GM18907 (cell line): ENCODE results near the gene EQTN.

Experiments
- ATAC-seq: cut with Tn5 transposase; IDR thresholded peaks from one replicate; pipeline ENCODE4 v1.9.1; 2021; ENCODE audit warnings: mild to moderate bottlenecking, moderate library complexity; ENCODE audit not compliant: unreplicated experiment

Gene EQTN

DNA sequence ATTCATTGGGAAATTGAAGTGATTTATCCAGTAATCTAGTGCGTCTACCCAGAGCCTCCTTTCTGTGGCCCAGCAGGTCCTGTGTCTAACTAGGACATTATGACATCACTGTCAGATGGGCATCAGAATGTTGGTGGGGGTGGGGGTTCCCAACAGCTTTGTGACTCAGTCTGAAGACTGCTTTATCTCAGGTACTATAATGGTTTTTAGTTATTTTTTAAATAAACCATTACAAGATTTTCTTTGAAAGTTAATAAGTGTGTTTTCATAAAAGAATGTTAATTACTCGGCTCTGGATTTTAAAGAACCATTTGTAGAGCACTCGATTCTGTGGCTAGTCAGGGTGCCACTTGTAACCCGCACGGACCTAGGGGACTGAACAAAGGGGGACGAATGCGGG, at the start of gene EQTN:
Gene EQTN, minus strand, starts transcription at position 101 of the 400 bp plus-strand sequence. Its CDS starts 95 bp downstream, at position 6.
- ATAC-seq, result no peak

DNA sequence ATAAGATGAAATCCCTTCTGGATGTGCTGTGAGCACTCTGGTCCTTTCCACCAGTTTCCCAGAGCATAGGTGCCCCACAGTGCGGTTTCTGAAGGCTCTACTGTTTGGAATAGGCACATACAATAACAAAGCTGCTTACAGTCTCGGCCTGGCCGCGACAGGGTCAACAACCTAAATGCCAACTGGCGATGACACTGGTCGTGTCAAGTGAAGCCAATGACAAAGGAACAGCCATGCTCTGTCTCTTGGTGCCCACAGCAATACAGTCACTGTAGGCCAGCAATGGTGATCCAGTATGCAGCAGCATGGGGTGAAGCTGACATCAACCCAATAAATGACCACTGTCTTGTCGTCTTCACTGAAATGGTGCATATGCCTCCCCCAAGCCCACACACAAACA, 47.8 kb upstream of the EQTN start:
- ATAC-seq, result no peak

DNA sequence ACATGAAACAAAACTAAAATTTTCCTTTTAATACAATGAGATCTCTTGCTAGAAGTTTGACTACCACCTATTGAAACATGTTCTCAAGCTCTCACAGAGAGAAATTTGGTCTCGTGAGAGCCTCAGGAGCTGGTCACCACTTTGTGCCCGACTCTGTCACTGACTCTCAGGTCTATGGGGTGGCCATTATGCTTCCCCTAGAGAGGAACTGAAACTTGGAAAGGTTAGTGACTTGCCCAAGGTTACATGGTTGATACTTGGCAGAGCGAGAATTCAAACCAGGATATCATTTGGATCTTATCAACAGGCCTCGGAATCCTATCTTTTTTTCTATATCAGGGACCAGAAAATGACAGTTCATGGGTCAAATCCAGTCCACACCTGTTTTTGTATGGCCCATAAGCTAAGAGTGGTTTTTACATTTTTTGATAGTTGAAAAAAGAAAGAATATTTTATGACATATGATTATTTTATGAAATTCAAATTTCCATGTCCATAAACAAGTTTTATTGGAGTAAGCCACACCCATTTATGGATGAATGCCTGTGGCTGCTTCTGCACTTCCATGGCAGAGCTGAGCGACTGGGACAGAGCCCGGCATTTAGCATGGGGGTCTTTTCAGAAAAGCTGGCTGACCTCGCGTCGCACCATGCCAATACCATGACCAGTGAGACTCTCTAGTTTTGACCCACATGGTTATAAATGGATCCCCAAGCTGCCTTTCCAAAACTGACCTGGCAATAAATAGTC, 44.8 kb upstream of the EQTN start:
- no peak for ATAC-seq

DNA sequence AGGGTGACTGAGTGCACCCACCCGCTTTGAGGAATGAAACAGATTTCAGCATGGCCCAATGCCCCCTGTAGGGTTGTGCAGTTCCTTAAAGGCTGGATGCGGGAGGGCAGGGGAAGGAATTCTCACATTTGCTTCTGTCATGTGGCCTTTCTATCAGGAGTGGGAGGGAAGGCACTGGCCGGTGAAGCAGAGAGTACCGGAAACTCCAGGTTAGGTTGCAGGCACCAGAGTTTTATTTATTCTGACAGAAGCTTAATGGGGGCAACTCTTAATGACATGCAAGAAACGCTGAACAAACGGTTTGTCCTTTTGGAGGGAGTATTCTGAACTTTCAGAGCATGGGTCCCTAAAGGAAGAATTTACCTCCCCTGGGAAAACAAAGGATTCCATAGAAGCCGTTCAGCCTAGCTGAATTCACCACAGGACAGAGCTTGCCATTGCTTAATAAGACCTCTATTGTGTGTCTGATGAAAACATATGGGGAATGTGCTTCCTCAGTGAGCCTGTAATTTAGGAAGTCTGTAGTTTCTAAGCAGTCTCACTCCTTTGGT, 44.1 kb upstream of the EQTN start:
- no peak for ATAC-seq

DNA sequence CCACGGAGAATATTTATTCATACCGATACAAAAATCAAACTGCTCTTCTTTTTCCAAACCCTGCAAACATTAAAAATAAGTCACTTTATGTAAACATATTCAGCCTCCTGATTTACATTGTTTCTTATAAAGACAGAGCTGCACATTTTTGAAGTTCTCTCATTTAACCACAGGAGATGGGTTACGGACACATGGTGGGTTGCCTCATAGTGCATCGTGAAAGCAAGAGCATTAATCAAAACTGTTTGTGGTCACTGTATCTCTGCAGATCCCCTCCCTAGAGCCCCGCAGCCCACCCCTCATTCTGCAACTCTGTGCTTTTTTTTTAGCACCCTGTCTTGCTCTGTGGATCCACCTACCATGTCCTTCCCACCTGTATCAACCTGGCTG, 43.3 kb upstream of the EQTN start:
- ATAC-seq, result no peak

DNA sequence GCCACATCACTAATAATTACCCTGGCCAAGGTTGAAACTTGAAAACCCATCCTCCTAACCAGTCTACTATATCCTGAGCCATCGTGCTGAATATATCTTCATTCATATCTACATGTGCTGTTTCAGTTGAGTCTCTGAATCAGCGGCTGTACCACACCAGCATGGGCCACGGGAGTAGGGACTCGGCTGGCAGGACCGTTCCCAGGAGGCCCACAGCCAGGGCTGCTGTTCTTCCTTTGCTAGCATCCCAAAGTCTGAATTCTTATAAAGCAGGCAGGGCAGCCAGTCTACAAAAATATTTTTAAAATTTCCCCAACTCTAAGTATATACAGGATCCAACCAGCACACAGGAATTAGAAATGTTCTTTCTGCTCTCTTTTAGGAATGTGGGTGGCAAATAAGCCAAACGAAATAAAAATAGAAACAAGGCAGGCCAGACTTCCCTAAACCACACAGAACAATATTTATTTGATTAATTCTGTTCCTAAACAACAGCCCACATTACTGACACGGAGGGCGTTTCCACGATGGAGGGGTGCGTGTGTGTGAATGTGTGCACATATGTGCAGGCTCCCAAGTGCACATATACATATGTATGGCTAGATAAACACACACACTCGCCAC, 42.8 kb upstream of the EQTN start:
- no peak for ATAC-seq

DNA sequence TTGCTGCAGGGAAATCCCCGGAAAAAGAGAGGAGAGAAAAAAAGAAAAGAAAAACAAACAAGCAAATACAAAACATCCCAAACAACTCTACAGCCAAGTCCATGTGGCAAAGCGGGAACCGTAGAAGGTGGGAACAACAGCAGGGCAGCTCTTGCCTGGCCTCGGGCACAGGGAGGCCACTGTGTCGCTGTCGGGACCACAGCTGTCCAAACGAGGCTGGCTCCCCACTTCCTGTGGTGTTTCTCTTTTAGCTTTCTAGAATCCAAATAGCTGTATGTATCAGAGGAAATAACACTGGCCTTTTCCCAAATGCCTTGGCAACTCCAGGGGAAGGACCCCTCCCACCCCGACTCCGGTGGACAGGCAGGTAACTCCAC, 41.6 kb upstream of the EQTN start:
- no peak for ATAC-seq

DNA sequence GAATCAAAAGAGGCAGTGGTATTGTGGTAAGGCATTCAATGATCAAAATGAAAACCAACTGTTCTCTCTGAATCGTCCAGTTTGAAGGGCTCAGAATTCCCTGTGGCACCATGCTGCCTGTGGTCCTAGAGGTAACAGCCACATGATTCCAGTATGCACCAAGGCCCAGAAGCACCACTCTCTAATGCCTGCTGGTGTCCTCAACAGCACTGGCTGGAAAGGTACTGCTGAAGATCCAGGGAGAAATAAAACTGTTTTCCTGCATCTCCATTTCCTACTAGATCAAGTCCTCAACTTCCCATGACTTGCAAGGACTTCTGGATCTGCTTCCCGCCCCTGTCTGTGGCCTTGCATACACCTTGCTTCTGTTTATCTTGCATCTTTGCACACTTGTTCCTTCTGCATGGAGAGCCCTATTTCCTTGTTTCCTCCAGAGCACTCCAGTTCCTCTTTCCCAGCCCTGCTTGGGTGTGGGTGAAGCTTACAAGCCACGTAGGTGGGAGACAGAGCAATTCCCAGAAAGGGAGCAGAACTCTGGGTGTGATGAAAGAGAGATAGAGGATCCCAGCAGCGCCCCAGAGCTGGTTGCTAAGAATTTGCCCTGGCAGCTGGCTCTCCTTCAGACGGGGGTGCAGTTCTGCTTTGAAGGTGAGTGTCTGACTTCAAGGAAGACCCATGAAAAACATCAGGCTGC, 41.0 kb upstream of the EQTN start:
- ATAC-seq, result no peak

DNA sequence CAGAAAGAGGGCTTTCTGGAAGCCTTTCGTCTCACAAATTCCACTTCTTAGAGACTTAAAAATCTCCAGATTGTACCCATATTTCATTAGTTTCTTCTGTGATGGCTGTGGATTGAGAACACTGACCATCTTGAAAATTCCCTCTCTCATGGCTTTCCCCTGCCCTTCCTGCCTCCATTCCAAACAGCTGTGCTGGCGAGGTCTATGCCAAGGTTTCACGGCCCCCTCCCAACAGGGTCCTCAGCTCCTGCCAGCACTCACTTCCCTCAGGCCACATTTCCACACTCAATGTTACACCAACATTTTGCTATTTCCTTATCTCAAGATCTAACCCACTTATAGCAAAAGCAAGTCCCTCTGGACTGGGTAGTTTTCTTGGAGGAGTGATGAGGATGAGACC, 40.3 kb upstream of the EQTN start:
- ATAC-seq, result no peak

DNA sequence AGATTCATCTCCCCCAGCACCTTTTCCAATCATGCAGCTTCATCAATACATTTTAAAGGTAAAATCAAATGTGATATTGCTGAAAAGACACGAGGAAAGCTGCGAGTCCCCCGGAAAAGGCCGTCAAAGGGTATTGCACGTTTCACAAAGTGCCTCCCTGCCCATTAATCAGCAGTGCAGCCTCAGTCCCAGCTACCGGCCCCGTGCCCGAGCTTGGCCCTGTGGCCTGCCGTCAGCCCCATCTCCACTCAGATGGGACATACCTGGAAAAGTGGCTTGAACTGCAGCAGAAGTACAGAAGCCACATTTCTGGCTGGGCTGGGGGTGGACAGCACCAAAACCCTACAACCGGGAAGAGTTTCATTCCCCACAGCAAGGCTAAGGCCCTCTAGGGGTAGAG, 39.9 kb upstream of the EQTN start:
- no peak for ATAC-seq

DNA sequence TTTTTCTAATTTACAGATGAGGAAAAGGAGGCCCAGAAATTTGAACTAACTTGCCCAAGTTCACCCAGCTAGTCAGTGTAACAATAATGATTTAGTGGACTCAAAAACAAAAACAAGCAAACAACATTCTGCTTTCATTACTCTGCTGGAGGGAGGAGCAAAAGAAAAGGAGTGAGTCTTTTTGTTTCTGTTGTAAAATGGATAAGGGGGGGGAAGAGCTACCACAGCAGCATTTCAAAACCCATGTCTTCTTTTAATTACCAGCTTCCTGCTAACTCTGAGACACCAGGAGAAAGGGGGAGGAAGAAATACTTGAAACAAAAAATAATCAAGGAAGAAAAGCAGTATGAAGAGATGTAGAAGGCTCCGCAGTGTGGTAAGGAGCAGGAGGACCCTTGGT, 39.2 kb upstream of the EQTN start:
- no peak for ATAC-seq

DNA sequence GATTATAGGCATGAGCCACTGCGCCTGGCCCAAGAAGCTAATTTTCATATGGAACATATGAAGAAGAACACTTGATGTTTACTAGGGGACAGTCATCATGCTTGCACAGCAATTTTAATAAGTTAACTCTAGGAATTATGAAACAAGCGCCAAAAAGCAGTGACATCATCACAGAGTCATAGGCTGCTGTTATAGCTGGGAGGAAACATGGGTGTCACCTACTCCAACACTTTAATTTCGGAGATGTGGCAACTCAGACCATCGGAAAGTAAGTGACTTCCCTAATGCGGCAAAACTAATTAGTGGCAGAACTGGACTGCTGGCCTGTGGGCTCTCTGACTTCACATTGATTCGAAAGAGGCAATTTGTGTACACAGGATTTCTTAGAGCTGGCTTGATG, 38.1 kb upstream of the EQTN start:
- ATAC-seq, result no peak

DNA sequence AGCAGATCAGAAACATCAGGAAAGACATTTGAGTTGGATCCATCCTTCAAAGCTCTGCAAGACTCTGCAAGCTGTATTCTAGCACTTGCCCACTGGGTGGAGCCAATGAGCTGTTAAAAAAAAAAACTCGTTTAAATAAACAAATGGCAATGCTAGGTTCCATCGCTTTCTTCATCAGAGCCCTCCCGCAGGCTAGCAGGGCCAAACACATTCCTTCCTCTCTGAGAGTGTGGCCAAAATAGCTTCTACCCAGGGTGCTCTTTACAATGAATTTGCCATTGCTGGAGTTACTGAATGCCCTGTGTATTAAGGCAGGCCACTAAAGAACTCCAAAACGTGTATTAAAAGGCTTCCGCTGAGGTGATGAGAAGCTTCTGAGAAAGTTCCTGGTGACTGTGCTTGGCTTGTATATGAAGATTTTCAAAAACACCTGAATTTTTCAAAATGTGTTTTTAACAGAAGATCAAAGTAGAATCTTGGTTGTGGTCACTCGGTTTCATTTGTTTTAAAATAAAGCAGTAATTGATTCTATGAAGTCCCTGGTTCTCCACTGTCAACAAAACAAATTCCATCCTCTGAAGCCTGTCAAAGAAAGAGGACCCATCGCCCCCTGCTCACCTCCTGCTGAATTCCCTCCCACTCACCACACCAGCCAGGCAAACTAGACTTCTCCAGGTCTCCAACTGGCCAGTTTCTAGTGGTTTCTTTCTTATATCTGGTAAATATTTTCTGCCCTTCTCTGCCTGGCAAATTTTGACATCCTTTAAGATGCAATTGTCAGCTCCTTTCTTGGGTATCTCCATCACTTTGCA, 36.5 kb upstream of the EQTN start:
- ATAC-seq, result peak; percentile 88

DNA sequence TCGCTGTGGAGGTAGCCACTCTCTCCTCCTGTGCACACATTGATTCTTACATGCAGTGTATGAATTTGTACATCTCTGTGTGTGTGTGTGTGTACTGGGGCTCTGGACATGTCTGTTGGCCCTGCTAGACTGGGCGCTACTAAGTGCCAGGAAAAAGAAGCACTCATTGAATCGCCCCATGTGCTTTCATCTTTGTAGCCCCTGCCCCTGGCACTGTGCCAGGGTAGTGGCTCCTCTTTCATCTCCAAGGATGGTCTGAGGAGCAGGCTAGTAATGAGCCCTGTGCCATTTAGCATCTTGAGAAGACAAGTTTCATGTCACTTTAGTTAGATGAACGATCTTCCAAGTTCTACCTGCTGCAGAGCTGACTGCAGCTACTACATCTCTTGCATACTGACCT, 34.4 kb upstream of the EQTN start:
- ATAC-seq, result no peak

DNA sequence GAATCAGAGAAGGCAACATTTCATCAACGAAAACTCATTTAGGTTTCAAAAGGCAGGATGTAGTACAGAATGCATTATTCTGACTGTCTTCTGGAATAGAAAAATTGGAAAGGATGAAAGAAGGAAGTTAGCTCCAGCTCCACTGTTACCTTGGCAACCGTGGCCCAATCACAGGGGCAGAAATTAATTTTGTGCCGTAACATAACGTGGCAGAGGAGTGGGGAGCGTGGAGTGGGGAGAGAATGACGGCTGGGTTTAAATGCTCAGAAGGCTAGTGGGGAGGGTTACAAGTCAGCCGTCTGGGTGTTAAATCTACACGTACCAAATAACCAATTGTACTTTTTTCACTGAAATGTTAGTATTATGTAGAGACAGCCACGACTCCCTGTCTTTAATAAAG, 32.3 kb upstream of the EQTN start:
- no peak for ATAC-seq

DNA sequence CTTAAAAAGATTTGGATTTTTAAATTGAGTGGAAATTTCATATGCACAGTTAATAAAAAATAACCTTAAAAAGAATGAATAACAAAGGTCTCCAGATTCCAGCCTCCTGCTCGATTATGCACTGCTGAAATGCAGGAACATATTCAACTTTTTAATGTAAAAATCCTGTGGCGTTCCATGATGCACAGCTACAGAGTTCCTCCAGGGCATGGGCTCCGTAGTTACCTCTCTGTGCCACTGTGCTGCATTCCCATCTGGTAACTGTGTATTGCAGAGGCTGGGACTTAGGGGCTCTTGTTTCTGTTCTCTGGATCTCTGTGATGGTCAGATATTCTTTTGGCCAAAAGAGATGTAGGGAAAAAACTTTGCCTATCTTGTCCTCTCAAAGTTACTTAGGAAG, 31.5 kb upstream of the EQTN start:
- ATAC-seq, result no peak

DNA sequence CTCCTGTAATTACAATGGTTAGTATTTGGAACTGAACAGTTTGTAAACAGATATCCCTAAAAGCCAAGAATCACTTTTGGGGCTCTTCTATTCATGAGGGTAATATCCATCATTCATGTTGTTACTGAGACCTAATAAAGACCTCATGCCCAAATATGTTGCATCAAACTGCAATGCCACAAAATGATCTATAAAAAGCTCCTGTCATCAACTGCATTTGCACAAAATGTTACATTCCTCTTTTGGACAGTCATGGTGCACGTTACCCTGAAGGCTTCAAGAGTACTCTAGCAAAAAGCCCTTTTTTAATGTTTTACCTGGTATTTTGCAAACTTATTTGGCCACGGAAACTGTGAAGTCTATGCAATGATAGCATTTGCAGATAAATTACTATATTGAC, 14.2 kb upstream of the EQTN start:
- ATAC-seq, result no peak

DNA sequence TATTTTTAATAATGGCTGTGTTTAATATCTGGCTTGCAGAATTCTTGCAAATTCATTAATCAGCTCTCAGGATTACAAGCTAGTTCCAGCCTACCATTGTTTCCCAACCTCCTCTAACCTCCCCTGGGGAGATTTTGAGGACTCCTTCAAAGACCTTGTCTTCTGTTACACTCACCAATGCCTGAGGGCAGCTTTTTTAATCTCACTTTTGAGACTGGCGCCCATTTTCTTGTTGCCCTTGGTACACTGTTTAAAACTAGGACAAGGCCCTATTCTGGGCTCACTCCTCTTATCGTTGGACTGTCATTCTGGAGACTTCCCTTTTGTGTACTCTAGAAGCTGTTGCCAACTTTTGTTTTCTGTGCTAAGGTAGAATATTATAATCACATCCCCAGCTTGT, 13.6 kb upstream of the EQTN start:
- no peak for ATAC-seq

DNA sequence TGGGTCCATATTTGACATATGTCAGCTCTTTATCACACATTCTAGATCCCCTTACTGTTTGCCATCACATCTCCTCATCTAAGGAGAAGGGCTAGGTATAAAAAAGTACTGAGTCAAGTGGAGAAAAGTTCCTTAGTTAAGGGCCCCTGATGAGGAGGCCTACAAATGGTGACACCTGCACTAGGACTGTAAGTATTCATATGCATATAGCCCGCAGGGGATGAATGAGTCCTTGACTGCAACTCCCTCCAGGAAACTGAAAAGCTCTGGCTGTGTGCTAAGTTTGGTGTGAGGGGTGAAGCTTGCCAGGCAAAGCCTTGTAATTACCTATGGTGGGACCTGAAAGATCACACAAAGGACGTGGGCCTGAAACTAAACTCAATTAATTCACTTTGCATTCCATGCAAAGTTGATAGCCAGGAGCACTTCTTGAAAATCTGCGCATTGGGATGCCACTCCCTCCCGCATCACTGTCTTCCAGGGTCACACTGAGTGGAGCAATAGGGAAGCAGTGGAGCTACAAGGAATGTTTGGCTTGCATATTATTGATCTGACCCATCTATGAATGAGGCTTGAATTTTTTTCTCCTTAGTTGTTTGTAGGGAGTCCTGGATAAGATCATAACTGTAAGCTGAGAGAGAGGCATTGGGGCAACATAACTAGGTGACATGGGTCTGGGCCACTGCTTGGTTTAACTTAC, 11.9 kb upstream of the EQTN start:
- ATAC-seq, result no peak

DNA sequence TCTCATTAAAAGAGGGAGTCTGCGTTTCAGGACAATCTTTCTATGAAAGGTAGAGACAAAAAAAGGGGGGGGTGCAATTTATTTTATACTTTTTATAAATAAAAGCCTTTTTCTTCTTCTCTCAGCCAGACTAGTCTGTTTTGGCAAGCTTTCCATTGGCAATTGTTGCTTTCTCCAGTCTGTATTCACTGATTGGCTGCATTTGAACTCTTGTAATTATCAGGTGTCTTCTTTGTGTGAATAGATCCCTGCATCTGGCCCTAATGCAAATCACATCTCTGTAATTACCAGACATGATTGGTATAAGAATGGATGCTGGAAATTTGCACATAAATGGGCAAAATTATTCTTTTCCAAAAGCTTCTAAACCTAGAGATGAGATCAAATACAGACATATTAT, 7.6 kb upstream of the EQTN start:
- ATAC-seq, result no peak

DNA sequence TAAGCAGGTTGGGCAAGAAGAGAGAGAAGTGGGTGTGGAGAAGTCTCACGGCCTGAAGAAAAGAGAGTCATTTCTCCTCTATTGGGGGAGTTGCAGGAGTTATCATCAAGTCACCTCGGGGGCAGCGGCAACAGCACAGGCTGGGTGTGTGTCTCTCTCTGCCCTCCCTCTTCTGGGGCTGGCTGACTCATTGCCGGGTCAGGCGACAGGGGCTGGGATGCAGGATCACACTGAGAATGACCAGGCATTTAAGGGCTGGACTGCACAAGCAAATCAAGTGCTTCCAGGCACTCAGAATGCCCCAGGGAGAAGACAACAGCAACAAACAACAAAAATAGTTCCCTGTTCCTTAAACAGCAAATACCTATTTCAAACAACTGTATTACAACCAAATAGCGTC, 6.3 kb upstream of the EQTN start:
- no peak for ATAC-seq
